ENCODE measurements around the gene CCDC12. TPM values are rescaled to one million over a fixed set of nuclear protein-coding genes. Genes with fewer than 3 reads are reported as not detected.

CCDC12 gene
- total and polyA plus RNA-seq, 2 of the 13 experiments (the other 11 are each of a cell fraction or from before 2014, with no cell fraction given), result 30.1 to 49.5 TPM

GRCh38 chr3:46908294-46908985, 68.1 kb downstream of the CCDC12 start:
- DNase-seq (ENCODE audit: low spot score) (no peak), FAIRE-seq (no peak), ATAC-seq (no peak)
- no TSS peak for BruUV-seq (replicated peaks)
- Histone ChIP-seq H3K9me3 (ENCODE audit: low read length) (no peaks in the 10 kb centered on the region), H3K27ac (ENCODE audit: extremely low read length, insufficient read depth, low read length) (no peak overlapping the region), H3K27me3 (ENCODE audit: control insufficient read depth in 1 of 2, insufficient read depth in 2 of 2, low read length in 2 of 2) (peaks cover 0 to 32% of the 10 kb centered on the region in 2 experiments; a peak in 3 of 5 replicates), H3K4me2 (ENCODE audit: low read depth, low read length) (no peak overlapping the region), H3K36me3 (replicated peaks in 1 of 2; ENCODE audit: control insufficient read depth in 1 of 2, insufficient read depth in 2 of 2, low read length in 2 of 2) (no peaks in the 10 kb centered on the region), H2AFZ (ENCODE audit: low read length) (no peak overlapping the region), H3K9ac (ENCODE audit: insufficient read depth, low read depth, low read length) (no peak overlapping the region), H3K4me3 (replicated peaks in 1 of 3; ENCODE audit: insufficient read depth in 1 of 3, low read depth in 2 of 3, low read length in 3 of 3) (no peak overlapping the region), H4K20me1 (ENCODE audit: insufficient read depth, low read length) (no peaks in the 10 kb centered on the region), H3K4me1 (ENCODE audit: insufficient read depth, low read length) (peaks cover 10% of the 10 kb centered on the region), H3K79me2 (ENCODE audit: insufficient read depth, low read length) (no peaks in the 10 kb centered on the region)
- POLR2A ChIA-PET, result no interaction called here
- intact Hi-C loops (cut with micrococcal nuclease; ENCODE audit: unreplicated experiment) (loop anchor here (1.0 kb wide), 1 partner anchor 42 kb away; no protein-coding TSS in a partner anchor), in situ Hi-C loops (cut with HindIII; ENCODE audit: extremely low pct_ligation_motif_present, low pct_unique_long_range_greater_than_20kb) (loop anchor here (5.0 kb wide), 2 partner anchors 41 to 196 kb away; no protein-coding TSS in a partner anchor)
- CTCF ChIA-PET (ENCODE audit: low intra/inter-chr PET ratio, low total read pairs), result interaction anchor here (0.8 to 3.3 kb wide), 2 partner anchors 41 to 203 kb away, joined by 3 to 15 read pairs; no protein-coding TSS in a partner anchor
- 57% methylated on average over 24 of the region's 24 CpGs for WGBS (ENCODE audit: low lambda C conversion rate)
- TF ChIP-seq MAFG (CRISPR knock-in tag; IDR thresholded peaks at IDR 0.05), result no peak
- TF ChIP-seq SIN3B (IDR thresholded peaks at IDR 0.05; ENCODE audit: low read length), result no peak
- TF ChIP-seq ZBTB7A (CRISPR knock-in tag; IDR thresholded peaks at IDR 0.05), result no peak
- TF ChIP-seq BRCA1 (CRISPR knock-in tag; IDR thresholded peaks at IDR 0.05), result no peak
- TF ChIP-seq, protein P1, sequence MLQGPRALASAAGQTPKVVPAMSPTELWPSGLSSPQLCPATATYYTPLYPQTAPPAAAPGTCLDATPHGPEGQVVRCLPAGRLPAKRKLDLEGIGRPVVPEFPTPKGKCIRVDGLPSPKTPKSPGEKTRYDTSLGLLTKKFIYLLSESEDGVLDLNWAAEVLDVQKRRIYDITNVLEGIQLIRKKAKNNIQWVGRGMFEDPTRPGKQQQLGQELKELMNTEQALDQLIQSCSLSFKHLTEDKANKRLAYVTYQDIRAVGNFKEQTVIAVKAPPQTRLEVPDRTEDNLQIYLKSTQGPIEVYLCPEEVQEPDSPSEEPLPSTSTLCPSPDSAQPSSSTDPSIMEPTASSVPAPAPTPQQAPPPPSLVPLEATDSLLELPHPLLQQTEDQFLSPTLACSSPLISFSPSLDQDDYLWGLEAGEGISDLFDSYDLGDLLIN (CRISPR knock-in tag; IDR thresholded peaks at IDR 0.05; ENCODE audit: borderline replicate concordance), result no peak
- no peak for TF ChIP-seq RFXANK (CRISPR knock-in tag; IDR thresholded peaks at IDR 0.05)
- TF ChIP-seq, protein P2, sequence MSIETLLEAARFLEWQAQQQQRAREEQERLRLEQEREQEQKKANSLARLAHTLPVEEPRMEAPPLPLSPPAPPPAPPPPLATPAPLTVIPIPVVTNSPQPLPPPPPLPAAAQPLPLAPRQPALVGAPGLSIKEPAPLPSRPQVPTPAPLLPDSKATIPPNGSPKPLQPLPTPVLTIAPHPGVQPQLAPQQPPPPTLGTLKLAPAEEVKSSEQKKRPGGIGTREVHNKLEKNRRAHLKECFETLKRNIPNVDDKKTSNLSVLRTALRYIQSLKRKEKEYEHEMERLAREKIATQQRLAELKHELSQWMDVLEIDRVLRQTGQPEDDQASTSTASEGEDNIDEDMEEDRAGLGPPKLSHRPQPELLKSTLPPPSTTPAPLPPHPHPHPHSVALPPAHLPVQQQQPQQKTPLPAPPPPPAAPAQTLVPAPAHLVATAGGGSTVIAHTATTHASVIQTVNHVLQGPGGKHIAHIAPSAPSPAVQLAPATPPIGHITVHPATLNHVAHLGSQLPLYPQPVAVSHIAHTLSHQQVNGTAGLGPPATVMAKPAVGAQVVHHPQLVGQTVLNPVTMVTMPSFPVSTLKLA (IDR thresholded peaks at IDR 0.05), result peak; percentile 79
- 0 out of 2 replicates have a peak, but pooled peaks have one; percentile 17 for TF ChIP-seq SKIL (CRISPR knock-in tag; IDR thresholded peaks at IDR 0.05; ENCODE audit: borderline replicate concordance)
- TF ChIP-seq U2AF1 (optimal IDR thresholded peaks at IDR 0.05; ENCODE audit: low read depth, low read length), result no peak
- no peak for TF ChIP-seq ZNF564 (CRISPR knock-in tag; IDR thresholded peaks at IDR 0.05)
- no peak for TF ChIP-seq ZZZ3 (CRISPR knock-in tag; IDR thresholded peaks at IDR 0.05; ENCODE audit: borderline replicate concordance)
- TF ChIP-seq HNF4A (CRISPR knock-in tag; IDR thresholded peaks at IDR 0.05), result no peak
- TF ChIP-seq, protein P3, sequence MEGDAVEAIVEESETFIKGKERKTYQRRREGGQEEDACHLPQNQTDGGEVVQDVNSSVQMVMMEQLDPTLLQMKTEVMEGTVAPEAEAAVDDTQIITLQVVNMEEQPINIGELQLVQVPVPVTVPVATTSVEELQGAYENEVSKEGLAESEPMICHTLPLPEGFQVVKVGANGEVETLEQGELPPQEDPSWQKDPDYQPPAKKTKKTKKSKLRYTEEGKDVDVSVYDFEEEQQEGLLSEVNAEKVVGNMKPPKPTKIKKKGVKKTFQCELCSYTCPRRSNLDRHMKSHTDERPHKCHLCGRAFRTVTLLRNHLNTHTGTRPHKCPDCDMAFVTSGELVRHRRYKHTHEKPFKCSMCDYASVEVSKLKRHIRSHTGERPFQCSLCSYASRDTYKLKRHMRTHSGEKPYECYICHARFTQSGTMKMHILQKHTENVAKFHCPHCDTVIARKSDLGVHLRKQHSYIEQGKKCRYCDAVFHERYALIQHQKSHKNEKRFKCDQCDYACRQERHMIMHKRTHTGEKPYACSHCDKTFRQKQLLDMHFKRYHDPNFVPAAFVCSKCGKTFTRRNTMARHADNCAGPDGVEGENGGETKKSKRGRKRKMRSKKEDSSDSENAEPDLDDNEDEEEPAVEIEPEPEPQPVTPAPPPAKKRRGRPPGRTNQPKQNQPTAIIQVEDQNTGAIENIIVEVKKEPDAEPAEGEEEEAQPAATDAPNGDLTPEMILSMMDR (CRISPR knock-in tag; IDR thresholded peaks at IDR 0.05), result peak; percentile 50
- TF ChIP-seq KLF15 (CRISPR knock-in tag; IDR thresholded peaks at IDR 0.05; ENCODE audit: borderline replicate concordance), result no peak
- TF ChIP-seq STAG1 (CRISPR knock-in tag; IDR thresholded peaks at IDR 0.05), result peak; percentile 48; the same call in 1 of the 2 replicates
- TF ChIP-seq ZNF557 (CRISPR knock-in tag; IDR thresholded peaks at IDR 0.05), result no peak
- no peak for TF ChIP-seq JUNB (CRISPR knock-in tag; IDR thresholded peaks at IDR 0.05; ENCODE audit: borderline replicate concordance)
- no peak for TF ChIP-seq EP300 (IDR thresholded peaks at IDR 0.05; ENCODE audit: low read depth in 2 of 2, low read length in 2 of 2)
- no peak for TF ChIP-seq EP300 (CRISPR knock-in tag; IDR thresholded peaks at IDR 0.05; ENCODE audit: borderline replicate concordance)
